ENCODE data around the gene FAM171A1. TPM values are rescaled to one million over a fixed set of nuclear protein-coding genes. Genes with fewer than 3 reads are reported as not detected.

Gene FAM171A1
- total RNA-seq, 1 donor from 2014 or later = 51.9 TPM

DNA sequence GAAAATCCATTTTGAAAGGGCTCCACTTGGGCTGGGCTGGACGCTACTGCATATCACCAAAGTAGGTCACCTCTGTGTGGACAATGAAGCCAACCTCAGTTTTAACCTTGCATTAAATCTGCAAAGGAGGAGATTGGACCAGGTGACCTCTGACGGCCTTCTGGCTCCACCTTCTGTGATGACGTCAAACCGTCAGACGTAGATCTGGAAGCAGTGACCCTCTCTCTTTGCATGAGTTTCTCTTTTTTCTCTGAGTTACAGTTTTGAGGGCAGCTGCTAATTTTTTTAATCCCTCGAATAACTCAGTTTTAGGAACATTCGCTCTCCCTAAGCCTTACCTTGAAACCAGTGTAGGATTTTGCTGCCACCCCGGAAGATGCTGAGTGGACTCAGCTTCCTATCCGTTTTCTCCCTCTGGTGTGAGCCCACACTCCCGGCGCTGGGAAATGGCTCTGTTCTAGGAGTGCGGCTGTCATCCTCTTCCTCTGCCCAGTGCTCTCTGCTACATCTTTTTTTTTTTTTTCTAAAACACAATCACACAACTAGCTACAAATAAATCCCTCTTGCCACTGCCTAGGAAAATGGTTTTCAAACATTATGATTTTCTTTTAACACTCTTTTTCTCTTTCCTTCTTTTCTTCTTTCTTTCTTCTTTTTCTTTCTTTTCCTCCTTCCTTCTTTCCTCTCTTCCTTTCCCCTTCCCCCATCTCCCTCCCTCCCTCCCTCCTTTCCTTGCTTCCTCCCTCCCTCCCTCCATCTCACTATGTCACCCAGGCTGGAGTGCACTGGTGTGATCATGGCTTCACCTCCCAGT is 174.9 kb downstream of the FAM171A1 start:
- H3K9me3 Mint-ChIP-seq (ENCODE audit: unreplicated experiment) = no peaks in the 10 kb centered on the region
- Histone ChIP-seq H3K4me2 (ENCODE audit: low read length) (peak overlapping the region; percentile 31), H3K27ac (ENCODE audit: low read depth, low read length) (peak overlapping the region; percentile 31), H3K27me3 (ENCODE audit: insufficient read depth, low read length) (no peaks in the 10 kb centered on the region), H3K9ac (ENCODE audit: low read length) (no peak overlapping the region), H4K20me1 (ENCODE audit: insufficient read depth, low read length) (no peaks in the 10 kb centered on the region), H3K4me1 (ENCODE audit: insufficient read depth, low read length) (peaks cover 42% of the 10 kb centered on the region), H2AFZ (ENCODE audit: low read depth, low read length) (no peak overlapping the region), H3K36me3 (ENCODE audit: insufficient read depth, low read length) (no peaks in the 10 kb centered on the region), H3K9me3 (ENCODE audit: insufficient read depth, low read depth, low read length) (no peaks in the 10 kb centered on the region), H3K4me3 (ENCODE audit: insufficient read depth, low read depth, low read length) (no peak overlapping the region), H3K79me2 (ENCODE audit: insufficient read depth, low read length) (no peaks in the 10 kb centered on the region)
- peaks cover 29% of the 10 kb centered on the region for H3K4me1 Mint-ChIP-seq (ENCODE audit: low read depth, unreplicated experiment)
- H3K4me3 Mint-ChIP-seq (ENCODE audit: unreplicated experiment) = no peak overlapping the region
- no peak for DNase-seq (ENCODE audit: low read depth)
- H3K36me3 Mint-ChIP-seq (ENCODE audit: low read depth, unreplicated experiment) = peaks cover 4% of the 10 kb centered on the region
- H3K27me3 Mint-ChIP-seq (ENCODE audit: low read depth, unreplicated experiment) = no peaks in the 10 kb centered on the region
- TF ChIP-seq CTCF (IDR thresholded peaks at IDR 0.05; ENCODE audit: insufficient read depth, low read depth, low read length) = no peak
- no peak for TF ChIP-seq EZH2 (IDR thresholded peaks at IDR 0.05; ENCODE audit: insufficient read depth, low read length)
- no peak overlapping the region for H3K27ac Mint-ChIP-seq (ENCODE audit: unreplicated experiment)
- no peak for FAIRE-seq

GRCh38 chr10:15189133-15189885 is 181.8 kb downstream of the FAM171A1 start:
- Histone ChIP-seq H3K36me3 (ENCODE audit: insufficient read depth, low read length) (no peaks in the 10 kb centered on the region), H3K4me2 (ENCODE audit: low read length) (no peak overlapping the region), H3K27me3 (ENCODE audit: insufficient read depth, low read length) (no peaks in the 10 kb centered on the region), H3K4me1 (ENCODE audit: insufficient read depth, low read length) (no peaks in the 10 kb centered on the region), H3K4me3 (ENCODE audit: insufficient read depth, low read depth, low read length) (no peak overlapping the region), H4K20me1 (ENCODE audit: insufficient read depth, low read length) (no peaks in the 10 kb centered on the region), H3K79me2 (ENCODE audit: insufficient read depth, low read length) (no peaks in the 10 kb centered on the region), H3K9ac (ENCODE audit: low read length) (no peak overlapping the region), H3K9me3 (ENCODE audit: insufficient read depth, low read depth, low read length) (no peaks in the 10 kb centered on the region), H2AFZ (ENCODE audit: low read depth, low read length) (no peak overlapping the region), H3K27ac (ENCODE audit: low read depth, low read length) (no peak overlapping the region)
- FAIRE-seq (no peak), DNase-seq (ENCODE audit: low read depth) (no peak)
- TF ChIP-seq EZH2 (IDR thresholded peaks at IDR 0.05; ENCODE audit: insufficient read depth, low read length) = no peak
- TF ChIP-seq CTCF (IDR thresholded peaks at IDR 0.05; ENCODE audit: insufficient read depth, low read depth, low read length) = no peak
- Mint-ChIP-seq H3K36me3 (ENCODE audit: low read depth, unreplicated experiment) (peaks cover 13% of the 10 kb centered on the region), H3K27ac (ENCODE audit: unreplicated experiment) (no peak overlapping the region), H3K4me1 (ENCODE audit: low read depth, unreplicated experiment) (no peaks in the 10 kb centered on the region), H3K4me3 (ENCODE audit: unreplicated experiment) (no peak overlapping the region), H3K27me3 (ENCODE audit: low read depth, unreplicated experiment) (no peaks in the 10 kb centered on the region), H3K9me3 (ENCODE audit: unreplicated experiment) (no peaks in the 10 kb centered on the region)

Measured in astrocyte (in vitro differentiated cells and primary cell).